DMS 273 treated with DMSO at 0.1 percent for 48 hours (cell line): Measurements from ENCODE around the gene COL4A3.

Experiments
- DNase-seq: peaks from one replicate; lab custom pipeline; 2025; lab: John Stamatoyannopoulos, UW

COL4A3 gene

DNA sequence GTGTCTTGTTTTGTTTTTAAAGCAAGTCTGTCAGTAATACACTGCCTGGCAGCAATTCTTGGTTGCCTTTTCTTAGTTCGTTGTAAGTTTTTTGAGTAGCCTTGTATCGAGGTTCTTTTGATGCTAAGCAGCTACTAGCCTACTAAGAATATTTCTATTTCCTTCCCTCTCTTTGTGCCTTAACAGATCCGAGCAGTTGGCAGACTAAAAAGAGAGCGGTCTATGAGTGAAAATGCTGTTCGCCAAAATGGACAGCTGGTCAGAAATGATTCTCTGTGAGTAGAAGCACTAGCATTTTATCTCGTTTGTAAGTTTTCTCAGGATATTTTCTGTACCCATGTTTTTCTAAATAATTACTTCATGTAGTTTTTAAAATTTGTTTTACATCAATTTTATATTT, 175.7 kb downstream of the COL4A3 start:
- no peak for DNase-seq

DNA sequence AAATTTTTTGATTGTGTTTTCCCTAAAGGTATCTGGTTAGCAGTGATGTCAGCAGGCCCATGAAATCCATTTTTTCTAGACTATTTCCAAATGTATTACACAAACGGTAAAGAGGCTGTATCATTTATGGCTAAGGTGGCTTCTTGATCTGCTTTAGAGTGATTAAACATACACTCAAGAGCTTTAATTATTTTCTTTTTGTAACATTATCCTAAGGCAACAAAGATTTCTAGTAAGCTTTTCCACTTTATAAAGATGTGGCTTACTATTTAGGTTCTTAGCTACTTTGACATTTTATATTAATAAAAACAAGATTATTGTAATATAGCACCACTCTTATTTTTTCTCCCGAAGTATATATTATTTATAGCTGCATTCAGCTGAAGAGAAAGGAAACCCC, 177.1 kb downstream of the COL4A3 start:
- DNase-seq: no peak

DNA sequence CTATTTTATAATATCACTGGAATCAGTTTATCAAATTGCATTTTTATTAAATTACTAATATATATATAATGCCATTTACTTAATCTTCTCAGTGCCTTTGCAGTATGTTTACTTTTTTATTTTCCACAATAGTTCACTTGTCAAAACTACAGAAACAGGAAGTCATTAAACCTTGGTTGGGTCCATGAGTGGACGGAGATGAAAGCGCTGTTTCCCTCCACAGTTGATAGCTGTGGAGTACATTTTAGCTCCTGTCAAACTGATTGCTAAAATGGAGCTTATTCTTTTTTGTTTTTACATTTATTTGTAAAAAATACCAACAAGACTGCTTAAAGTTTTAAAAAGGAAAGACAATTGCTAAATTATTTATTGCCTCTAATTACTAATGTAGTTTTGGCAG, 179.8 kb downstream of the COL4A3 start:
- DNase-seq: no peak

DNA sequence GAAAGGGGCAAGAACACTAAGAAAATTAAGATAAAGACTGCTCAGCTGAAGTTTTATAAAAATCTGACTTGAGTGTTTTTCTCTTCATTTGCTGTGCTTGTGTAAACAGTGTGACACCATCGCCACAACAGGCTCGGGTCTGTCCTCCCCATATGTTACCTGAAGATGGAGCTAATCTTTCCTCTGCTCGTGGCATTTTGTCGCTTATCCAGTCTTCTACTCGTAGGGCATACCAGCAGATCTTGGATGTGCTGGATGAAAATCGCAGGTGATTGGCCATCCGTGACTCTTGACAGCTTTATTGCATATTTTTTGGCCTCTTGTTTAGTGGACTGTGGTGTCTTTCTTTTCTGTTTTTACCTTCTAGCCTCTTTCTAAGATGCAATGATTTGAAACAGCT, 182.7 kb downstream of the COL4A3 start:
- no peak for DNase-seq

DNA sequence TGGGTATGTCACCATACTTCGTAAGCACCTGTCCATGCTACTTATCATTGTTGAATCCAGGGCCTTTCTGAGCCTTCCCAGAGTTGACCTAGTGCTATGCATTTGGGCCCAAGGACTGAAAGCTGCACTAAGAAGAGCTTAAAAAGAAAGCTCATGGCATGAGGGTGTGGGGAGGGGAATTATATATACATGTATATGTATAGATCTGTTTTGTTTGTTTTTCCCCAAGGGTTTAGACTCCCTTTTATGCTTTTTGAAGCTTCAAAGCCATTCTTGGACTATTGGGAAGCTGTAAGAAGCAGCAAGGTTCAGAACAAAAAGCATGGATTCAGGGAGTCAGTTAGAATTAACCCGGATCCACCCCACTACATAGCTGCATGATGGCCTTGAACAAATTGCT, 183.9 kb downstream of the COL4A3 start:
- DNase-seq: no peak

DNA sequence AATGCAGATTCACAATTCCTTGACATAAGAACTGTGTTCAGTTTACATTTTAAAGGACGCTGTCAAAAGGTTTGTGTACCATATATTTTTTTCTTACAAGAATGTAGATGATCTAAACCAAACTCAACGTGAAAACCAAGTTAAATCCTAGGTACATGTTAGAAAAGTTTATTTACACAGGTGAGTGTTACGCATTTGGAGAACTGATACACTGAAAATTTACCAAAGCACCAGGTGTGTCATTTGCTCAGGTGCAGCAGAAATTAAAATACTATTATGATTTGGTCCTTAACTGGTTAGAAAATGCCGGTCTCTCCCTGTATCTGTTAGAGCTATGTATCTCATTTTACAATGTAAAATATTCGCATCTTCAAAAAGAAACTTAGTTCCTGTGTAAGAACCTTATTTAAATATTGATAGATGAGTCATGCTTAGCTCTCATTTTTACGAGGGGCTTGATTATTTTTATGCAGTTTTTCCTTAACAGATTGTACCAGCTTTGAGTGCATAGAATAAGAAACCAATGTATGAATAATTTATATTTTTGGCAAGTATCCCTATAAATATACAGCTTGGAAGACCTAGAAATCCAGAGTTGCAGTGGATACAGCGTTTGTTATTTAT, 185.7 kb downstream of the COL4A3 start:
- no peak for DNase-seq

DNA sequence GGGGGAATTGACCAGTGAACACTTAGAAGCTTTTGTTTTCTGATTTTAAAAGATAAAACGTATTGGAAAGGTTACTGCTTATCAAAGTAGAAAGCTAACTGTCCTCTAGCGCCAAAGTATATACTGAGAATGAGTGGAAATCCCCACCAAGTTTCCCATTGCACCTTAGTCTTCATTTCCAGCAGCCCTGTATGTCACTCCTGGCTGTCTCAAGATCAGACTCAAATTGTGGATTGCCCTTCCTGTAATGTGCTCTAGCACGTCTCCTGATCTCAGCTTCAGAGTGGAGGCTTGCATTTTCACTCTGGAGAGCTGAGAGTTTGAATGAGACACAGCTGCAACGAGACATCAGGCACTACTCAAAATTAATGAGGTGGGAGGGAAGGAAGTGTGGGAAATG, 187.2 kb downstream of the COL4A3 start:
- no peak for DNase-seq

DNA sequence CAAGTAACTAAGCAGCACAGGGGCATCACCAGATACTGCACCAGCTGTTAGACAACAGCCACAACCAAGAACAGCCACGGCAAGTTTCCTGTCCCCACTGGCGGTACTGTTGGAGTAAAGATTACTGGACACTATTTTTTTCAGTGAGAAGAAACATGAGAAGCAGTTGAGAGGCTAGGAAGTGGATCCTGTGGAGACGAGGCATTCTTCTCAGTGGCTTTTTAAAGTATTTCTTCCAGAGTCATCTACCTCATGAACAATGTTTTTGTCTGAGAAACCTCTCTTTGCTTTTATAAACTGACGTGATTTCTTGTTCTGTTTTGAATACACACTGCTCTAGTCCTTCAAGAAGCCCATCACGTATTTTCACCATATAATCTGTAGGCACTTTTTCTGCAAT, 195.9 kb downstream of the COL4A3 start:
- no peak for DNase-seq

DNA sequence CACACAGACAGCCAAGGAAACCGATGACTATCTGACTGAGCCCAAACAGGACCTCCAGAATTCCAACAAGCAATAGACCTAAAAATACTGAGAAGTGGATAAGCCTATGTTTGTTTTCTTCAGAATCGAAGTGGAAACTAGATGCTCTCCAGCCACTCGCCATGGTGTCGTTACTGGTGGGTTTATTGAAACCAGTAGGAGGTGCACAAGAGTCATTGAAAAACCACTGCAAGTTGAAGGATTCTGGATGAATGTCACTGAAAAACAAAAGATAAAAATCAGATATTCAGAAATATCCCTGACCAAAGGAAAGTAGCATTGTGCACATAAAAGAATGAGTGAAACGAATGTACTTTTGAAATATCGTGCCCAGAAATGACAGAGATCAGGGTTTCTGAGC, 199.3 kb downstream of the COL4A3 start:
- DNase-seq: no peak
